K562 (cell line): ENCODE measurements around the gene RNF115. TPM values are rescaled to one million over a fixed set of nuclear protein-coding genes. Genes with fewer than 3 reads are reported as not detected.

Experiments
- BRD4 ChIP-seq: fragments of 200-600 bp; sonication (generic); IDR thresholded peaks from 2 replicates; pipeline ENCODE4 v1.6.1; 2017; ENCODE audit warnings: inconsistent platforms
- CHD1 ChIP-seq: fragments of 200-600 bp; sonication (generic); IDR thresholded peaks from one replicate; pipeline ENCODE4 v1.6.1; 2012; ENCODE audit warnings: mild to moderate bottlenecking, moderate library complexity, low read length, inconsistent platforms
- ELF2 ChIP-seq: fragments of 250-450 bp; sonication (Bioruptor Pico); IDR thresholded peaks from 2 replicates; pipeline ENCODE4 v1.5.0; 2021; ENCODE audit warnings: mild to moderate bottlenecking
- ETV1 ChIP-seq: fragments of 450-650 bp; conservative IDR thresholded peaks from 2 replicates; pipeline ENCODE4 v1.6.1; 2016; ENCODE audit warnings: missing genetic modification characterization, control low read depth, low read depth, missing compliant biosample characterization
- GABPA ChIP-seq: fragments of 200-800 bp; sonication (Bioruptor generic); conservative IDR thresholded peaks from 2 replicates; pipeline ENCODE4 v1.6.1; 2016; ENCODE audit warnings: low read depth, missing genetic modification characterization, missing compliant biosample characterization
- ILK ChIP-seq: fragments of 450-650 bp; IDR thresholded peaks from 2 replicates; pipeline ENCODE4 v1.6.1; 2016; ENCODE audit warnings: missing genetic modification characterization, low read depth, mild to moderate bottlenecking, missing compliant biosample characterization, moderate library complexity, borderline replicate concordance
- MNT ChIP-seq, 2 experiments: fragments of 450-650 bp; conservative IDR thresholded peaks; 2 replicates each; pipeline ENCODE4 v1.6.1; 2017; ENCODE audit warnings: mild to moderate bottlenecking in 2 of 2, moderate library complexity in 2 of 2
- NCOA4 ChIP-seq: fragments of 450-650 bp; IDR thresholded peaks from 2 replicates; pipeline ENCODE4 v1.6.1; 2018; ENCODE audit warnings: mild to moderate bottlenecking; ENCODE audit not compliant: partially characterized antibody
- PHF20 ChIP-seq: fragments of 450-650 bp; IDR thresholded peaks from 2 replicates; pipeline ENCODE4 v1.6.1; 2018; ENCODE audit not compliant: partially characterized antibody
- POLR2A ChIP-seq: fragments of 450-650 bp; conservative IDR thresholded peaks from 2 replicates; pipeline ENCODE4 v1.6.1; 2016
- RBM15 ChIP-seq: fragments of 200-400 bp; formaldehyde crosslinking; IDR thresholded peaks from 2 replicates; pipeline ENCODE4 v1.6.1; 2018; ENCODE audit warnings: mild to moderate bottlenecking, low read length, moderate library complexity; ENCODE audit not compliant: insufficient read depth
- SFPQ ChIP-seq: fragments of 200-400 bp; formaldehyde crosslinking; IDR thresholded peaks from 2 replicates; pipeline ENCODE4 v1.6.1; 2017; ENCODE audit warnings: mild to moderate bottlenecking, low read depth, low read length, moderate library complexity
- SMC3 ChIP-seq: conservative IDR thresholded peaks from 2 replicates; pipeline ENCODE4 v1.6.1; 2011; ENCODE audit warnings: low read depth, low read length, improper control_type of control experiment; ENCODE audit not compliant: insufficient read depth
- TAL1 ChIP-seq: fragments of 450-650 bp; IDR thresholded peaks from 2 replicates; pipeline ENCODE4 v1.6.1; 2016; ENCODE audit warnings: mild to moderate bottlenecking
- TBP ChIP-seq: optimal IDR thresholded peaks from 2 replicates; pipeline ENCODE3; 2011; ENCODE audit warnings: low read depth, low read length, improper control_type of control experiment
- TCF7 ChIP-seq: sonication (generic); IDR thresholded peaks from 2 replicates; pipeline ENCODE4 v1.6.1; 2016; ENCODE audit warnings: antibody characterized with exemption, borderline replicate concordance
- TEAD4 ChIP-seq, 2 experiments: sonication (generic) in 1 of 2; formaldehyde crosslinking in 1 of 2; IDR thresholded peaks; 2 replicates each; pipeline versions ENCODE4 v1.6.1 to v1.8.0; 2012 to 2022; ENCODE audit warnings: borderline replicate concordance in 1 of 2, inconsistent platforms in 1 of 2, low read length in 1 of 2, mild to moderate bottlenecking in 1 of 2, missing genetic modification reagents in 1 of 2
- ZBTB5 ChIP-seq: fragments of 450-650 bp; IDR thresholded peaks from 2 replicates; pipeline ENCODE4 v1.6.1; 2017; ENCODE audit warnings: antibody characterized with exemption
- ZNF12 ChIP-seq: sonication (generic); formaldehyde crosslinking; IDR thresholded peaks from 2 replicates; pipeline ENCODE4 v1.4.0; 2020; ENCODE audit warnings: mild to moderate bottlenecking, missing genetic modification reagents
- ZNF449 ChIP-seq: fragments of 250-450 bp; sonication (Bioruptor Pico); IDR thresholded peaks from 2 replicates; pipeline ENCODE4 v1.8.0; 2022; ENCODE audit warnings: moderate library complexity, mild to moderate bottlenecking, inconsistent platforms
- ZNF57 ChIP-seq: fragments of 450-650 bp; formaldehyde crosslinking; IDR thresholded peaks from 2 replicates; pipeline ENCODE4 v1.4.0; 2020; ENCODE audit warnings: mild to moderate bottlenecking, moderate library complexity
- ZNF764 ChIP-seq: fragments of 250-450 bp; sonication (Bioruptor Pico); IDR thresholded peaks from 2 replicates; pipeline ENCODE4 v1.4.0; 2020; ENCODE audit warnings: low read depth, mild to moderate bottlenecking, moderate library complexity
- polyA plus RNA-seq, 8 experiments: library from polyadenylated mRNA; depleted of rRNA in 4 of 8; stranded (reverse) in 5 of 8; unstranded in 3 of 8; fragments of >200 nt; fragmentation: Nextera tagmentation in 2 of 8; fragmentation: Illumina TruSeq in 1 of 8; extraction: Ambion mirVana in 2 of 8; extraction: Trizol in 1 of 8; gene quantifications; 2 replicates each; pipeline versions ENCODE4 v1.2.1 to v1.2.3, GENCODE V29; 2011 to 2014; ENCODE audit warnings: inconsistent platforms in 1 of 8, missing spikeins in 1 of 8
- total RNA-seq, 7 experiments: library from RNA; depleted of rRNA in 6 of 7; stranded (reverse); fragments of >200 nt in 6 of 7; fragmentation: Illumina TruSeq in 2 of 7; extraction: Trizol in 2 of 7; gene quantifications; 2 replicates each; pipeline versions ENCODE4 v1.2.1 to v1.2.3, GENCODE V29; 2011 to 2021; ENCODE audit warnings: low replicate concordance in 1 of 7

RNF115 gene
- total and polyA plus RNA-seq, 9 of the 15 experiments (the other 6 are each of a cell fraction or from before 2014, with no cell fraction given), result 1.9 to 14.3 (median 9.5) TPM

GRCh38 chr1:145845514-145846161 is 21.7 kb upstream of the RNF115 start, which contains the start of gene NUDT17 (continued):
- TF ChIP-seq ZBTB5 (no peak), SFPQ (no peak), TBP (peak; percentile 63), ZNF12 (CRISPR knock-in tag) (0 out of 2 replicates have a peak, but pooled peaks have one; percentile 5), MNT (conservative IDR thresholded peaks at IDR 0.05) (peak; percentile 37 to 39; a peak in 1 of 4 replicates), GABPA (tag) (0 out of 2 replicates have a peak, but pooled peaks have one; percentile 32), ELF2 (CRISPR knock-in tag) (0 out of 2 replicates have a peak, but pooled peaks have one; percentile 23), CHD1 (peak; percentile 31), BRD4 (no peak), PHF20 (peak; percentile 64), TAL1 (no peak), TCF7 (no peak), POLR2A (peak; percentile 75), ZNF449 (CRISPR knock-in tag) (no peak), ETV1 (tag) (peak; percentile 52), ZNF764 (CRISPR knock-in tag) (no peak), ILK (tag) (no peak), NCOA4 (no peak), ZNF57 (CRISPR knock-in tag) (no peak), SMC3 (peak; percentile 64), TEAD4 (IDR thresholded peaks at IDR 0.05; ENCODE audit: low read length) (peak; percentile 43), TEAD4 (CRISPR knock-in tag; IDR thresholded peaks at IDR 0.05; ENCODE audit: borderline replicate concordance) (no peak), RBM15 (no peak)
